Kidney (tissue), 14 donors: Measurements from ENCODE around the gene NCMAP. TPM values are rescaled to one million over a fixed set of nuclear protein-coding genes. Genes with fewer than 3 reads are reported as not detected.

Source experiments
- DNase-seq, 5 donors: peaks; one replicate each; pipeline ENCODE4 v3.0.0-alpha.2; 2013 to 2020
- FAIRE-seq: peaks from 2 replicates; lab custom pipeline; 2012; peaks lifted over from hg19 to GRCh38; lab: Jason Lieb, UNC
- H3K27ac ChIP-seq, 2 donors: one replicate each; pipeline ENCODE4 v1.7.0; 2013; ENCODE audit warnings: low read depth in 2 of 2, low read length in 2 of 2, inconsistent platforms in 1 of 2
- H3K27me3 ChIP-seq: one replicate; pipeline ENCODE4 v1.7.1; 2013; ENCODE audit warnings: low read length, inconsistent platforms; ENCODE audit not compliant: control insufficient read depth, insufficient read depth
- H3K36me3 ChIP-seq, 3 donors: one replicate each; pipeline versions ENCODE4 v1.7.0 to v1.7.1; 2013; ENCODE audit warnings: low read length in 3 of 3, control low read depth in 1 of 3, inconsistent platforms in 1 of 3; ENCODE audit not compliant: insufficient read depth in 3 of 3, control insufficient read depth in 2 of 3
- H3K4me1 ChIP-seq, 3 donors: one replicate each; pipeline versions ENCODE4 v1.7.0 to v1.7.1; 2013; ENCODE audit warnings: low read length in 3 of 3, inconsistent platforms in 1 of 3, low read depth in 1 of 3; ENCODE audit not compliant: control insufficient read depth in 2 of 3, insufficient read depth in 2 of 3
- H3K4me3 ChIP-seq, 3 donors: one replicate each; pipeline versions ENCODE4 v1.7.0 to v1.8.1; 2013; ENCODE audit warnings: low read length in 3 of 3, control low read depth in 1 of 3, inconsistent platforms in 1 of 3
- H3K9ac ChIP-seq, 3 donors: one replicate each; pipeline versions ENCODE4 v1.7.0 to v1.7.1; 2013; ENCODE audit warnings: low read length in 3 of 3, control low read depth in 1 of 3, inconsistent platforms in 1 of 3
- H3K9me3 ChIP-seq, 3 donors: one replicate each; pipeline versions ENCODE4 v1.7.0 to v1.7.1; 2013; ENCODE audit warnings: low read length in 3 of 3, control low read depth in 1 of 3, inconsistent platforms in 1 of 3; ENCODE audit not compliant: control insufficient read depth in 2 of 3, insufficient read depth in 1 of 3
- CTCF ChIP-seq: IDR thresholded peaks from 3 replicates; pipeline ENCODE4 v1.5.1; 2012; ENCODE audit warnings: mild to moderate bottlenecking, moderate library complexity, borderline replicate concordance; ENCODE audit not compliant: insufficient read depth; ENCODE audit errors: extremely low read depth
- intact Hi-C: fragments of 100-400 bp; cut with DNase I; formaldehyde crosslinking; loops from one replicate; pipeline ENCODE4 v1.11.1; 2022
- polyA plus RNA-seq: library from polyadenylated mRNA; stranded (reverse); fragments of 350-450 nt; fragmentation: Illumina TruSeq; extraction: RNeasy Lipid Tissue Mini Kit (QIAGEN cat#74804); gene quantifications from one replicate; pipeline ENCODE4 v1.2.3, GENCODE V29; 2014; ENCODE audit warnings: low read depth, low replicate concordance; ENCODE audit not compliant: insufficient read depth
- total RNA-seq: library from RNA; stranded (reverse); fragmentation: NEBNext Ultra II Directional; extraction: Animal tissue kit (Norgen Biotek cat#: 25700); gene quantifications from one replicate; pipeline ENCODE4 v1.2.1, GENCODE V29; 2021
- donor health status: control.
- donor health status: control.
- donor health status: control.
- donor health status: control.
- donor health status: control.
- donor health status: DM: yes; HTN: yes; CAD: no.
- donor health status: Normal renal cell carcinoma (clear cell type).

Gene NCMAP
- total and polyA plus RNA-seq, 2 donors from 2014 or later = 0.65 to 11.0 TPM

DNA sequence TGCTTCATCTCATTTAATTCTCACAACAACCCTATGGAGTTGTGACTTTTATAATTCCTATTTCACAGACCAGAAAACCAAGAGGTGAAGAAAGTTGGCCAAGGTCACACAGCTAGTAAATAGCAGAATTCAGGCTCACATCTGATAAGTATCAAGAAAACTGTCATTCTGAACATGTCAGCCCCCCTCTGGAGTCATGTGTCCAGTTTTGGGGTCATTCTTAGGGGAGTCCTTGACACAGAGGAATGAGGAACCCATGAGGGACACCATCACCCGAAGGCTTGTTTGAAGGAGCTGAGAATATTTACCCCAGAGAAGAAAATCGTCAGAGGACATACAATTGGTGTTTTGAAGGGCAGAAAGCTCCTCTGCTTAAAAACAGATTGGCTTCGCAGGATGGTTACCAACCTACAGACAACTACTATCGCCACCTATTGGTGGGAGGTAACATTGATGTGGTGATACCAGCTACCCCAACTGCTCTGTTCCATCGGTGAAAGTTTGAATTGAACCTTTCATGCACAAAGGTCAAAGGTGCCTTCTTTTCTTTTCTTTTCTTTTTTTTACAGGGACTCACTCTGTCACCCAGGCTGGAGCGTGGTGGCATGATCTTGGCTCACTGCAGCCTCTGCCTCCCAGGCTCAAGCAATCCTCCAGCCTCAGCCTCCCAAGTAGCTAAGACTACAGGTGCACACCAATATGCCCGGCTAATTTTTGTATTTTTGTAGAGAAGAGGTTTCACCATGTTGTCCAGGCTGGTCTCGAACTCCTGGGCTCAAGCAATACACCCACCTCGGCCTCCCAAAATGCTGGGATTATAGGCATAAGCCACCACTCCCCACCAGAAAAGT is 31.3 kb downstream of the NCMAP start:
- DNase-seq (peak in 3 of 5 donors; percentile 28 to 77 (median 64)), FAIRE-seq (peak; percentile 25)
- Histone ChIP-seq H3K27me3 (no peaks in the 10 kb centered on the region), H3K4me1 (no peaks in the 10 kb centered on the region), H3K9me3 (no peaks in the 10 kb centered on the region), H3K4me3 (no peak overlapping the region), H3K9ac (no peak overlapping the region), H3K36me3 (no peaks in the 10 kb centered on the region), H3K27ac (no peak overlapping the region)
- TF ChIP-seq CTCF = peak; percentile 65
- intact Hi-C loops = no loop called here

- no peaks in the 10 kb centered on the region for H3K9me3 ChIP-seq
- TF ChIP-seq CTCF = no peak
- no peak overlapping the region for H3K4me3 ChIP-seq
- no peak for DNase-seq
- no peaks in the 10 kb centered on the region for H3K36me3 ChIP-seq
- no peaks in the 10 kb centered on the region for H3K27me3 ChIP-seq
- no peak for FAIRE-seq
- no peak overlapping the region for H3K9ac ChIP-seq
- H3K4me1 ChIP-seq = no peaks in the 10 kb centered on the region
- intact Hi-C loops = no loop called here
- H3K27ac ChIP-seq = no peak overlapping the region
Measured at GRCh38 chr1:24588573-24588972, 32.7 kb downstream of the NCMAP start.

DNA sequence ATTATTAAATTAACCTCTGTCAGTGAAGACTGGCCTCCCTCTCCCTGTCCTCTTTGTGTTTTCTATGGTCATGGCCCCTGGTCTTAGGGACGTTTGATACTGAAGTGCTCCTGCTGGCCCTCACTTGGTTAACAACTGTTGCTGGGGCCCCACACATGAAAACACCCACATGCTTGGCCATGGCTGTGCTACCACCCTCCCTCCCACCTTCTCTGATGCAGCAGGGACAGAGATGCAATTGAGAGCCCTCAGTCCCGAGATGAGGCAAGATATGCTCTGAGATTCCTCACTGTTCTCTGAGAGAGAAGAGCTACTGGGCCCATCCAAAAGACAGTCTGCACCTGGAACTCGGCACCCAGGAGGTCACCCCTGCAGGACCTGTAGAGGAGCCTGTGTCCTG is 33.3 kb downstream of the NCMAP start:
- Histone ChIP-seq H3K4me1 (no peaks in the 10 kb centered on the region), H3K4me3 (no peak overlapping the region), H3K36me3 (no peaks in the 10 kb centered on the region), H3K9ac (no peak overlapping the region), H3K27me3 (no peaks in the 10 kb centered on the region), H3K27ac (no peak overlapping the region), H3K9me3 (no peaks in the 10 kb centered on the region)
- TF ChIP-seq CTCF = no peak
- FAIRE-seq (no peak), DNase-seq (no peak)
- intact Hi-C loops = no loop called here
